Neural cell (in vitro differentiated cells): ENCODE data around the gene RGS6. TPM values are rescaled to one million over a fixed set of nuclear protein-coding genes. Genes with fewer than 3 reads are reported as not detected.

ENCODE experiments used
- H2AFZ ChIP-seq: fragments of 200-600, 300-800 bp; sonication (generic), shearing (Covaris generic); 2 replicates; pipeline ENCODE4 v1.6.0; 2014; ENCODE audit warnings: low read depth, mild to moderate bottlenecking, antibody characterized with exemption, low read length, moderate library complexity
- H3F3A ChIP-seq: fragments of 200-600 bp; shearing (Covaris generic); 2 replicates; pipeline ENCODE4 v1.6.1; 2016; ENCODE audit warnings: mild to moderate bottlenecking, moderate library complexity, mixed read lengths, antibody characterized with exemption, low read length; ENCODE audit not compliant: insufficient read depth, poor library complexity, severe bottlenecking
- H3K27ac ChIP-seq: fragments of 200-600, 300-800 bp; sonication (generic), shearing (Covaris generic); 2 replicates; pipeline ENCODE4 v1.5.1; 2014; ENCODE audit warnings: mild to moderate bottlenecking, low read length, moderate library complexity
- H3K27me3 ChIP-seq: fragments of 300-800, 200-600 bp; sonication (generic), shearing (Covaris generic); 2 replicates; pipeline ENCODE4 v1.6.0; 2014; ENCODE audit warnings: mild to moderate bottlenecking, low read depth, low read length, moderate library complexity; ENCODE audit not compliant: insufficient read depth
- H3K36me3 ChIP-seq: fragments of 300-800, 200-600 bp; sonication (generic), shearing (Covaris generic); 2 replicates; pipeline ENCODE4 v1.5.1; 2014; ENCODE audit warnings: mild to moderate bottlenecking, antibody characterized with exemption, low read length, moderate library complexity; ENCODE audit not compliant: insufficient read depth
- H3K4me2 ChIP-seq: fragments of 300-800, 200-600 bp; sonication (generic), shearing (Covaris generic); 2 replicates; pipeline ENCODE4 v1.6.0; 2014; ENCODE audit warnings: mild to moderate bottlenecking, low read length
- H3K4me3 ChIP-seq: fragments of 300-800, 200-600 bp; sonication (generic), shearing (Covaris generic); 2 replicates; pipeline ENCODE4 v1.5.1; 2014; ENCODE audit warnings: mild to moderate bottlenecking, low read length, moderate library complexity
- H3K79me2 ChIP-seq: fragments of 200-600 bp; shearing (Covaris generic); replicated peaks from 2 replicates; pipeline ENCODE4 v1.6.0; 2014; ENCODE audit warnings: mild to moderate bottlenecking, low read length, moderate library complexity; ENCODE audit not compliant: insufficient read depth
- H3K9ac ChIP-seq: fragments of 300-800, 200-600 bp; sonication (generic), shearing (Covaris generic); 2 replicates; pipeline ENCODE4 v1.6.1; 2016; ENCODE audit warnings: mild to moderate bottlenecking, low read length, mixed read lengths
- H3K9me2 ChIP-seq: fragments of 200-600 bp; shearing (Covaris generic); 2 replicates; pipeline ENCODE4 v1.6.1; 2016; ENCODE audit warnings: mild to moderate bottlenecking, low read length, mixed read lengths; ENCODE audit not compliant: insufficient read depth
- H3K9me3 ChIP-seq: fragments of 200-600, 300-800 bp; sonication (generic), shearing (Covaris generic); 2 replicates; pipeline ENCODE4 v1.6.1; 2016; ENCODE audit warnings: mild to moderate bottlenecking, mixed run types, low read length, moderate library complexity, mixed read lengths
- H4K20me1 ChIP-seq: fragments of 200-600 bp; shearing (Covaris generic); 2 replicates; pipeline ENCODE4 v1.6.1; 2016; ENCODE audit warnings: mild to moderate bottlenecking, mixed run types; ENCODE audit not compliant: insufficient read depth
- CTCF ChIP-seq: fragments of 450-650 bp; IDR thresholded peaks from 2 replicates; pipeline ENCODE4 v1.5.1; 2014; ENCODE audit warnings: antibody characterized with exemption, mild to moderate bottlenecking, moderate library complexity; ENCODE audit not compliant: poor library complexity, severe bottlenecking
- EP300 ChIP-seq: fragments of 450-650 bp; conservative IDR thresholded peaks from 2 replicates; pipeline ENCODE4 v1.6.1; 2014; ENCODE audit warnings: antibody characterized with exemption, mild to moderate bottlenecking, moderate library complexity; ENCODE audit not compliant: poor library complexity, severe bottlenecking
- EZH2 ChIP-seq: fragments of 200-600, 300-800 bp; shearing (Covaris generic), sonication (generic); IDR thresholded peaks from 2 replicates; pipeline ENCODE4 v1.6.1; 2014; ENCODE audit warnings: antibody characterized with exemption, low read length, borderline replicate concordance, mild to moderate bottlenecking; ENCODE audit not compliant: insufficient read depth, poor library complexity, severe bottlenecking
- MXI1 ChIP-seq: fragments of 450-650 bp; conservative IDR thresholded peaks from 2 replicates; pipeline ENCODE4 v1.6.1; 2014; ENCODE audit warnings: antibody characterized with exemption, mild to moderate bottlenecking; ENCODE audit not compliant: poor library complexity, severe bottlenecking
- POLR2AphosphoS5 ChIP-seq: IDR thresholded peaks from 2 replicates; pipeline ENCODE4 v1.6.1; 2012
- RAD21 ChIP-seq: fragments of 450-650 bp; conservative IDR thresholded peaks from 2 replicates; pipeline ENCODE4 v1.6.1; 2014; ENCODE audit warnings: antibody characterized with exemption, mild to moderate bottlenecking, moderate library complexity
- REST ChIP-seq: IDR thresholded peaks from 2 replicates; pipeline ENCODE4 v1.6.1; 2012; ENCODE audit warnings: borderline replicate concordance
- SMC3 ChIP-seq: fragments of 450-650 bp; conservative IDR thresholded peaks from 2 replicates; pipeline ENCODE4 v1.6.1; 2014; ENCODE audit warnings: antibody characterized with exemption, mild to moderate bottlenecking, moderate library complexity; ENCODE audit not compliant: poor library complexity
- TAF1 ChIP-seq: IDR thresholded peaks from 2 replicates; pipeline ENCODE4 v1.6.1; 2012; ENCODE audit warnings: low read depth
- polyA plus RNA-seq: library from polyadenylated mRNA; depleted of rRNA; stranded (reverse); fragments of >200 nt; gene quantifications from 2 replicates; pipeline ENCODE4 v1.2.3, GENCODE V29; 2014

The RGS6 gene
- polyA plus RNA-seq, 1 donor from 2014 or later, result 7.3 TPM

- Histone ChIP-seq H3K9ac (no peak overlapping the region), H3K27me3 (no peaks in the 10 kb centered on the region), H3K79me2 (no peaks in the 10 kb centered on the region), H3K27ac (no peak overlapping the region), H3K36me3 (no peaks in the 10 kb centered on the region), H3K4me2 (no peak overlapping the region), H3F3A (no peaks in the 10 kb centered on the region), H2AFZ (no peak overlapping the region), H4K20me1 (no peaks in the 10 kb centered on the region), H3K9me2 (no peaks in the 10 kb centered on the region), H3K9me3 (peaks cover 6% of the 10 kb centered on the region), H3K4me3 (no peak overlapping the region)
- TF ChIP-seq SMC3 (no peak), CTCF (no peak), RAD21 (no peak), MXI1 (no peak), EZH2 (no peak), EP300 (no peak), POLR2AphosphoS5 (no peak), REST (no peak), TAF1 (no peak)
Measured at GRCh38 chr14:72519543-72519942, 587.3 kb downstream of the RGS6 start.

GRCh38 chr14:72521045-72521444 lies 588.8 kb downstream of the RGS6 start:
- Histone ChIP-seq H3K9me2 (no peaks in the 10 kb centered on the region), H3K27ac (no peak overlapping the region)
- TF ChIP-seq TAF1 (no peak), SMC3 (no peak), CTCF (no peak), MXI1 (no peak), POLR2AphosphoS5 (no peak), RAD21 (no peak)

More at GRCh38 chr14:72521045-72521444, 588.8 kb downstream of the RGS6 start:
- H2AFZ ChIP-seq, result no peak overlapping the region
- no peaks in the 10 kb centered on the region for H3F3A ChIP-seq
- no peak overlapping the region for H3K4me2 ChIP-seq
- H3K36me3 ChIP-seq, result no peaks in the 10 kb centered on the region
- no peaks in the 10 kb centered on the region for H3K79me2 ChIP-seq
- no peaks in the 10 kb centered on the region for H3K27me3 ChIP-seq
- peaks cover 6% of the 10 kb centered on the region for H3K9me3 ChIP-seq
- no peak overlapping the region for H3K9ac ChIP-seq
- H3K4me3 ChIP-seq, result no peak overlapping the region
- no peaks in the 10 kb centered on the region for H4K20me1 ChIP-seq
